OCI-LY3 (cell line): Measurements from ENCODE around the gene SMDT1.

Experiments used
- H2AFZ ChIP-seq: fragments of 200-600, 300-600 bp; shearing (Covaris generic); 2 replicates; pipeline ENCODE4 v1.6.0; 2014; ENCODE audit warnings: antibody characterized with exemption, low read depth, low read length
- H3K27ac ChIP-seq: fragments of 200-600, 300-600 bp; sonication (generic); 2 replicates; pipeline ENCODE4 v1.5.1; 2014; ENCODE audit warnings: mild to moderate bottlenecking, low read length, moderate library complexity, mixed read lengths
- H3K27me3 ChIP-seq: fragments of 200-600, 300-600 bp; sonication (generic); 2 replicates; pipeline ENCODE4 v1.6.1; 2014; ENCODE audit warnings: low read depth, low read length, mixed read lengths
- H3K36me3 ChIP-seq: fragments of 200-600, 300-600 bp; sonication (generic); replicated peaks from 2 replicates; pipeline ENCODE3; 2014; ENCODE audit warnings: low read depth, low read length, mixed read lengths
- H3K4me1 ChIP-seq: fragments of 300-600, 200-600 bp; sonication (generic); 2 replicates; pipeline ENCODE4 v1.6.1; 2014; ENCODE audit warnings: low read length, mixed read lengths
- H3K4me2 ChIP-seq: fragments of 200-600, 300-600 bp; sonication (generic); 2 replicates; pipeline ENCODE4 v1.6.1; 2014; ENCODE audit warnings: low read length, mixed read lengths
- H3K4me3 ChIP-seq: fragments of 300-600, 200-600 bp; sonication (generic); 2 replicates; pipeline ENCODE4 v1.5.1; 2014; ENCODE audit warnings: antibody characterized with exemption, mild to moderate bottlenecking, low read length, moderate library complexity
- H3K79me2 ChIP-seq: fragments of 300-600, 200-600 bp; shearing (Covaris generic); 2 replicates; pipeline ENCODE4 v1.6.1; 2014; ENCODE audit warnings: mild to moderate bottlenecking, low read length, mixed read lengths
- H3K9ac ChIP-seq: fragments of 300-600, 200-600 bp; shearing (Covaris generic); 2 replicates; pipeline ENCODE4 v1.6.0; 2014; ENCODE audit warnings: mild to moderate bottlenecking, low read length, moderate library complexity
- H3K9me3 ChIP-seq: fragments of 200-600, 300-600 bp; shearing (Covaris generic); 2 replicates; pipeline ENCODE4 v1.6.1; 2014; ENCODE audit warnings: low read length, mixed read lengths; ENCODE audit not compliant: insufficient read depth
- H4K20me1 ChIP-seq: fragments of 200-600, 300-600 bp; sonication (generic); 2 replicates; pipeline ENCODE4 v1.6.1; 2016; ENCODE audit warnings: low read length, mixed read lengths; ENCODE audit not compliant: insufficient read depth
- EZH2phosphoT487 ChIP-seq: fragments of 200-600 bp; shearing (Covaris generic); IDR thresholded peaks from 2 replicates; pipeline ENCODE4 v1.6.1; 2018; ENCODE audit warnings: antibody characterized with exemption, mixed run types, low read depth
- TF ChIP-seq, protein P1 (sequence below): fragments of 200-600, 300-600 bp; sonication (generic); IDR thresholded peaks from 2 replicates; pipeline ENCODE4 v1.5.1; 2014; ENCODE audit warnings: antibody characterized with exemption, low read length, low read depth

SMDT1 gene

DNA sequence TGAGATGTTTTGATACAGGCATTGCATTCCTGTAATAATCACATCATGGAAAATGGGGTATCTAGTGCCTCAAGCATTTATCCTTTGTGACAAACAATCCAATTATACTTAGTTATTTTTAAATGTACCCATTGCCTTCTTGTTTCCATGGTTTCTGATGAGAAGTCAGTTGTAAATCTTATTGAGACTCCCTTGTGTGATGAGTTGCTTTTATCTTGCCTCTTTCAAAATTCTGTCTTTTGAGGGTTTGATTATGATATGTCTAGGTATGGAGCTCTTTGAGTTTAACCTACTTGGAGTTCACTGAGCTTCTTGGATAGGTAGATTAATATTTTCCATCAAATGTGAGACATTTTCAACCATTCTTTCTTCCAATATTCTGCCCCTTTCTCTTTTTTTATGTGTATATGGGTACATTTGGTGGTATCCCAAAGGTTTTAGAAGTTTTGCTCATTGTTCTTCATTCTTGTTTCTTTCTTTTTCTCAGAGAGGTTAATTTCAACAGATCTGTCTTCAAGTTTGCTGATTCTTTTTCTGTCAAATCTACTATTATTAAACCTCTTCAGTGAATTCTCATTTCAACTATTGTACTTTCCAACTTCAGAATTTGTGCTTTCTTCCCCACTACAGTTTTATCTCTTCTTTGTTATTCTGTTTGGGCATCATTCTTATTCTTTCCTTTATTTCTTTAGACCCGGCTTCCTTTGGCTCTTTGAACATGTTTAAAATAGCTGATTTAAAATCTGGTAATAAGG is 22.6 kb upstream of the SMDT1 start:
- H3K4me3 ChIP-seq, result no peak overlapping the region
- H3K4me2 ChIP-seq, result no peak overlapping the region
- H3K79me2 ChIP-seq, result no peaks in the 10 kb centered on the region
- no peak for TF ChIP-seq EZH2phosphoT487
- TF ChIP-seq, protein P1, sequence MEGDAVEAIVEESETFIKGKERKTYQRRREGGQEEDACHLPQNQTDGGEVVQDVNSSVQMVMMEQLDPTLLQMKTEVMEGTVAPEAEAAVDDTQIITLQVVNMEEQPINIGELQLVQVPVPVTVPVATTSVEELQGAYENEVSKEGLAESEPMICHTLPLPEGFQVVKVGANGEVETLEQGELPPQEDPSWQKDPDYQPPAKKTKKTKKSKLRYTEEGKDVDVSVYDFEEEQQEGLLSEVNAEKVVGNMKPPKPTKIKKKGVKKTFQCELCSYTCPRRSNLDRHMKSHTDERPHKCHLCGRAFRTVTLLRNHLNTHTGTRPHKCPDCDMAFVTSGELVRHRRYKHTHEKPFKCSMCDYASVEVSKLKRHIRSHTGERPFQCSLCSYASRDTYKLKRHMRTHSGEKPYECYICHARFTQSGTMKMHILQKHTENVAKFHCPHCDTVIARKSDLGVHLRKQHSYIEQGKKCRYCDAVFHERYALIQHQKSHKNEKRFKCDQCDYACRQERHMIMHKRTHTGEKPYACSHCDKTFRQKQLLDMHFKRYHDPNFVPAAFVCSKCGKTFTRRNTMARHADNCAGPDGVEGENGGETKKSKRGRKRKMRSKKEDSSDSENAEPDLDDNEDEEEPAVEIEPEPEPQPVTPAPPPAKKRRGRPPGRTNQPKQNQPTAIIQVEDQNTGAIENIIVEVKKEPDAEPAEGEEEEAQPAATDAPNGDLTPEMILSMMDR, result no peak
- no peaks in the 10 kb centered on the region for H3K27me3 ChIP-seq
- H3K9ac ChIP-seq, result no peak overlapping the region
- peaks cover 36% of the 10 kb centered on the region for H3K9me3 ChIP-seq
- H2AFZ ChIP-seq, result no peak overlapping the region
- H3K4me1 ChIP-seq, result peaks cover 28% of the 10 kb centered on the region
- no peaks in the 10 kb centered on the region for H4K20me1 ChIP-seq
- H3K27ac ChIP-seq, result no peak overlapping the region
- H3K36me3 ChIP-seq, result peaks cover 61% of the 10 kb centered on the region

DNA sequence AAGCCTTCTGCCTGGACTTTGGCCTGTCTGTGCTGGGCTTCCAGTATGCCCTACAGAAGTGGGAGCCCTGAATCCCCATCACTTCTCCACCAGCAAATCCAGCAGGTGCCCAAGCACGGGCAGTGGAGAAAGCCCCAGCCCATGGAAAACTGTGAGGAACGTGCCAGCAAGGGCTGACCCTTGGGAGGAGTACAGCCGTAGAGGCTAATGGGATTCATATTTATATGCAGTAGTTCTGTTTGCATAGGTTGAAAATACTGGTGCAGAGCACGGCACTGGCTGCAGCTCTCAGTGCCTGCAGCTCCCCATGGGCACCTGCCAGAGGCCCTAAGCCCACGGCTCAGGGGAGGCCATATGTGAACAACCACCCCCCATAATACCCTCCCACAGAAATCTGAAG is 19.0 kb upstream of the SMDT1 start:
- Histone ChIP-seq H3K4me3 (no peak overlapping the region), H3K9me3 (peaks cover 33% of the 10 kb centered on the region), H3K4me2 (no peak overlapping the region), H2AFZ (no peak overlapping the region), H3K36me3 (peaks cover 82% of the 10 kb centered on the region), H3K27me3 (no peaks in the 10 kb centered on the region), H3K4me1 (no peaks in the 10 kb centered on the region), H3K9ac (no peak overlapping the region), H3K79me2 (no peaks in the 10 kb centered on the region), H4K20me1 (no peaks in the 10 kb centered on the region), H3K27ac (no peak overlapping the region)
- TF ChIP-seq, protein P1, result no peak
- TF ChIP-seq EZH2phosphoT487, result no peak

DNA sequence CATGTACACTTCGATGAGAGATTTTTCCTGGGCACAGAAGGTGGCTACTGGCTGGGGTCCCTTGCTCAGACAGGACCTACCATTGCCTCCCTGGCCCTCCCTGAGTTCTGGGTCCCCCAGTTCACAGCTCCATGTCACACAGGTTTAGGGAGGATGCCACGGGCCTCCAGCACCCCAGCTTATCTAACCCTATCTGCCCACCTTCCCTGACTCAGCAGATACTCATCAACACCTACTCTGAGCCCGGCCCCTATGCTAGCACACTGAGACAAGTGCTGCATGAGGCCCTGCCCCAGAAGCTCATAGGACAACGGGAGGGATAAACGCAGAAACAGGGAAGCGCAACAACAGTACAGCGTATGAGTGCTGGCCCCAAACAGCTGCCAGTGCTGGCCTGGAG is 18.5 kb upstream of the SMDT1 start:
- Histone ChIP-seq H3K4me2 (no peak overlapping the region), H3K9ac (no peak overlapping the region), H2AFZ (no peak overlapping the region), H3K36me3 (peaks cover 82% of the 10 kb centered on the region), H3K4me3 (no peak overlapping the region), H4K20me1 (no peaks in the 10 kb centered on the region), H3K4me1 (no peaks in the 10 kb centered on the region), H3K9me3 (peaks cover 28% of the 10 kb centered on the region), H3K27ac (no peak overlapping the region), H3K79me2 (no peaks in the 10 kb centered on the region), H3K27me3 (no peaks in the 10 kb centered on the region)
- TF ChIP-seq EZH2phosphoT487, result no peak
- TF ChIP-seq, protein P1, result no peak

DNA sequence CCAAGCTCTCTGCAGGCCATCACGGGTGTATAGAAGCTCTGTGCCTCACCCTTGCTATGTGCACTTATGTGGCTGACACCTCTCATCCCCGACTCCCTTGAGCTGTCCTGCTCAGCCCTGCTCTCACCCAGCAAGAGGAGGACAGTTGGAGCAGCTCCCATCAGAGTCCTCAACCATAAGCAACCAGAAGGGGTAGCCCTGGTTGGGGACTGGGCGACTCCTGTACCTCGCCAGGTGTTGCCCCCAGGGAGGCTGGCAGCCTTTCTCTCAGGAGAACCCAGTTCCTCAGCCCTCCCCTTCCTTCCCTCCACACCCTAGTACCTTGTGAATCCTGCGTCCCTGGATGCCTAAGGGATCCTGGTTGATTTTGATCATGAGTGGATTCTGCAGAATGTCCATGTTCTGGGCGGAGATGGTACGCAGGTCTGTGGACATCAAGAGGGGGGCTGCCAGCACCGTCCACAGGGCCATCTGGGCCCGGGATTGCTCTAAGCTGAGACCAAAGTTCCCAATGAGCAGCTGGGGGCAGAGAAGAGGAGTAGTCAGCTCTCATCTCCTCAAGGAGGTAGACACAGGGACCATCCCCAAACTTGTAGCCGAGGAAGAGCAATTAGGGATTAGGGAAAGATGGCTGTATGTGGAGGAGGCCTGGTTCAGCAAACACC is 16.9 kb upstream of the SMDT1 start:
- H3K36me3 ChIP-seq, result peaks cover 83% of the 10 kb centered on the region
- H3K4me1 ChIP-seq, result no peaks in the 10 kb centered on the region
- no peaks in the 10 kb centered on the region for H3K79me2 ChIP-seq
- no peak overlapping the region for H2AFZ ChIP-seq
- H3K27me3 ChIP-seq, result no peaks in the 10 kb centered on the region
- no peaks in the 10 kb centered on the region for H4K20me1 ChIP-seq
- peaks cover 13% of the 10 kb centered on the region for H3K9me3 ChIP-seq
- no peak overlapping the region for H3K4me2 ChIP-seq
- H3K9ac ChIP-seq, result no peak overlapping the region
- H3K27ac ChIP-seq, result no peak overlapping the region
- TF ChIP-seq, protein P1, result no peak
- no peak for TF ChIP-seq EZH2phosphoT487
- H3K4me3 ChIP-seq, result no peak overlapping the region
